Smooth muscle cell (in vitro differentiated cells): ENCODE measurements around the gene DDX56. TPM values are rescaled to one million over a fixed set of nuclear protein-coding genes. Genes with fewer than 3 reads are reported as not detected.

ENCODE experiments used
- DNase-seq: peaks from one replicate; lab custom pipeline; 2025; ENCODE audit not compliant: unreplicated experiment; lab: John Stamatoyannopoulos, UW
- H2AFZ ChIP-seq: fragments of 200-600 bp; sonication (generic); 2 replicates; pipeline ENCODE4 v1.6.0; 2016; ENCODE audit warnings: antibody characterized with exemption, low read depth, mild to moderate bottlenecking
- H3F3A ChIP-seq: fragments of 200-600 bp; sonication (generic); 2 replicates; pipeline ENCODE4 v1.6.0; 2017; ENCODE audit warnings: antibody characterized with exemption, low read depth
- H3K27ac ChIP-seq: fragments of 200-600 bp; sonication (generic); 2 replicates; pipeline ENCODE4 v1.5.1; 2016; ENCODE audit warnings: low read depth, mild to moderate bottlenecking
- H3K27me3 ChIP-seq: fragments of 200-600 bp; sonication (generic); 2 replicates; pipeline ENCODE4 v1.6.1; 2016; ENCODE audit warnings: low read depth, mild to moderate bottlenecking
- H3K36me3 ChIP-seq: fragments of 200-600 bp; sonication (generic); 2 replicates; pipeline ENCODE4 v1.5.1; 2016; ENCODE audit warnings: low read depth
- H3K4me1 ChIP-seq: fragments of 200-600 bp; sonication (generic); 2 replicates; pipeline ENCODE4 v1.5.1; 2016; ENCODE audit warnings: low read depth
- H3K4me2 ChIP-seq: fragments of 200-600 bp; sonication (generic); 2 replicates; pipeline ENCODE4 v1.6.0; 2016; ENCODE audit warnings: mild to moderate bottlenecking
- H3K4me3 ChIP-seq: fragments of 200-600 bp; sonication (generic); 2 replicates; pipeline ENCODE4 v1.5.1; 2016; ENCODE audit warnings: mild to moderate bottlenecking
- H3K79me2 ChIP-seq: fragments of 200-600 bp; sonication (generic); 2 replicates; pipeline ENCODE4 v1.6.0; 2016; ENCODE audit warnings: low read depth, mild to moderate bottlenecking
- H3K9ac ChIP-seq: fragments of 200-600 bp; sonication (generic); 2 replicates; pipeline ENCODE4 v1.6.0; 2016; ENCODE audit warnings: low read depth
- H3K9me3 ChIP-seq: fragments of 200-600 bp; sonication (generic); replicated peaks from 2 replicates; pipeline ENCODE4 v1.5.1; 2016; ENCODE audit warnings: low read depth
- H4K20me1 ChIP-seq: fragments of 200-600 bp; sonication (generic); 2 replicates; pipeline ENCODE4 v1.6.0; 2016; ENCODE audit warnings: low read depth
- WGBS: methylation state at CpG from one replicate; pipeline ENCODE4 v1.1.7; 2016; ENCODE audit warnings: low lambda C conversion rate; 5-methylcytosine and 5-hydroxymethylcytosine counted together
- polyA plus RNA-seq: library from polyadenylated mRNA; unstranded; fragments of >200 nt; fragmentation: Nextera tagmentation; extraction: Ambion mirVana; gene quantifications from 2 replicates; pipeline ENCODE4 v1.2.1, GENCODE V29; 2016
- total RNA-seq: library from RNA; depleted of rRNA; stranded (reverse); fragments of >200 nt; gene quantifications from 2 replicates; pipeline ENCODE4 v1.2.3, GENCODE V29; 2014
- TF ChIP-seq, protein P1 (sequence below): fragments of 200-600 bp; sonication (generic); IDR thresholded peaks from 2 replicates; pipeline ENCODE4 v1.5.1; 2017; ENCODE audit warnings: borderline replicate concordance, mild to moderate bottlenecking, antibody characterized with exemption; ENCODE audit not compliant: insufficient read depth, poor library complexity, severe bottlenecking

Gene DDX56
- total and polyA plus RNA-seq, 2 experiments from 2014 or later = 43.2 to 64.5 TPM

DNA sequence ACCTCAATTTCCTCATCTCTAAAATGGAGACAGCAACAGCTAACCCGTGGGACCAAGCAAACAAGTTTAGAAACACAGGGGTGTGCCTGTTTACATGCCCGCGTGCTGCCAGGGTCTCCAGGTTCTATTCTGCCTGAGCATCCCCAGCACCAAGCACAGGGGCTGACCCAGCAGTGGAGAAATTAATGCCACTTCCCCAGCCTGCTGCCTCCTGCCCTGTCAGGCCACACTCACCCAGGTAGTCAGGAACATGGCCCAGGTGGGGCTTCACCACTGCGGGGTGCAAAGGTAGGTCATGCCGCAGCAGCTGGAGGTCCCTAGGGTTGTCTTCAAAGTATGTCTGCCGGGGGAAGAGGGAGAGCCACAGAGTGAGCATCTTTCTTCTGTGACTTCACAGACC, 5.8 kb downstream of the DDX56 start:
- Histone ChIP-seq H3K9me3 (no peaks in the 10 kb centered on the region), H3K9ac (no peak overlapping the region), H3K4me1 (peaks cover 6% of the 10 kb centered on the region), H3F3A (no peaks in the 10 kb centered on the region), H3K4me2 (no peak overlapping the region), H4K20me1 (peaks cover 17% of the 10 kb centered on the region), H3K4me3 (no peak overlapping the region), H3K27me3 (no peaks in the 10 kb centered on the region), H3K36me3 (peaks cover 12% of the 10 kb centered on the region), H3K27ac (no peak overlapping the region), H2AFZ (no peak overlapping the region), H3K79me2 (peaks cover 19% of the 10 kb centered on the region)
- no peak for DNase-seq
- TF ChIP-seq, protein P1, sequence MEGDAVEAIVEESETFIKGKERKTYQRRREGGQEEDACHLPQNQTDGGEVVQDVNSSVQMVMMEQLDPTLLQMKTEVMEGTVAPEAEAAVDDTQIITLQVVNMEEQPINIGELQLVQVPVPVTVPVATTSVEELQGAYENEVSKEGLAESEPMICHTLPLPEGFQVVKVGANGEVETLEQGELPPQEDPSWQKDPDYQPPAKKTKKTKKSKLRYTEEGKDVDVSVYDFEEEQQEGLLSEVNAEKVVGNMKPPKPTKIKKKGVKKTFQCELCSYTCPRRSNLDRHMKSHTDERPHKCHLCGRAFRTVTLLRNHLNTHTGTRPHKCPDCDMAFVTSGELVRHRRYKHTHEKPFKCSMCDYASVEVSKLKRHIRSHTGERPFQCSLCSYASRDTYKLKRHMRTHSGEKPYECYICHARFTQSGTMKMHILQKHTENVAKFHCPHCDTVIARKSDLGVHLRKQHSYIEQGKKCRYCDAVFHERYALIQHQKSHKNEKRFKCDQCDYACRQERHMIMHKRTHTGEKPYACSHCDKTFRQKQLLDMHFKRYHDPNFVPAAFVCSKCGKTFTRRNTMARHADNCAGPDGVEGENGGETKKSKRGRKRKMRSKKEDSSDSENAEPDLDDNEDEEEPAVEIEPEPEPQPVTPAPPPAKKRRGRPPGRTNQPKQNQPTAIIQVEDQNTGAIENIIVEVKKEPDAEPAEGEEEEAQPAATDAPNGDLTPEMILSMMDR = no peak
- 98% methylated on average over 6 of the region's 6 CpGs for WGBS

DNA sequence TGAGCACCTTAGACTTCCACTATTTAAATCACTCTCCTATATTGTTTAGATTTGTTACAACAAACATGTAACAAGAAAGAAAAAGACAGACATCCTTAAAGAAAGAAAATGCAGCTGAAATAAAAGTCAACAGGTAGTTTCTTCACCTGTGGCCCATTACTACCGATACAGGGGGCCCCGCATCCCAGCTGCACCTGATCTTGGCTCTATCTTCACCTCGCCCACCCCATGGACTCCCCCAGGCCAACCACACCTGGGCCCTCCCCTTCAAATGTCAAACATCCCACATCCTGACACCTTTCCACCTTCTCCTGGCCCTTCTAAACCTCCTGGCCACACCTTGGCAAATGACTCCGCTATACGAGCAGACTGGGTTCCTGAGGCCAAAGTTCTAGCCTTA, 7.0 kb downstream of the DDX56 start:
- H3K9me3 ChIP-seq = no peaks in the 10 kb centered on the region
- peaks cover 7% of the 10 kb centered on the region for H3K79me2 ChIP-seq
- WGBS = 100% methylated on average over 2 of the region's 5 CpGs
- H3F3A ChIP-seq = no peaks in the 10 kb centered on the region
- no peaks in the 10 kb centered on the region for H3K4me1 ChIP-seq
- TF ChIP-seq, protein P1 = no peak
- H3K4me3 ChIP-seq = no peak overlapping the region
- H3K27ac ChIP-seq = no peak overlapping the region
- no peak for DNase-seq
- peaks cover 17% of the 10 kb centered on the region for H4K20me1 ChIP-seq
- H2AFZ ChIP-seq = no peak overlapping the region
- no peaks in the 10 kb centered on the region for H3K27me3 ChIP-seq
- H3K36me3 ChIP-seq = peaks cover 8% of the 10 kb centered on the region
- H3K4me2 ChIP-seq = no peak overlapping the region
- no peak overlapping the region for H3K9ac ChIP-seq

GRCh38 chr7:44565795-44566559, 7.7 kb downstream of the DDX56 start:
- Histone ChIP-seq H3F3A (no peaks in the 10 kb centered on the region), H3K79me2 (no peaks in the 10 kb centered on the region), H3K9ac (no peak overlapping the region), H3K27me3 (no peaks in the 10 kb centered on the region), H2AFZ (no peak overlapping the region), H3K4me2 (no peak overlapping the region), H3K36me3 (peaks cover 7% of the 10 kb centered on the region), H3K9me3 (no peaks in the 10 kb centered on the region), H3K4me1 (no peaks in the 10 kb centered on the region), H3K4me3 (no peak overlapping the region), H3K27ac (no peak overlapping the region), H4K20me1 (peaks cover 17% of the 10 kb centered on the region)
- WGBS = 88% methylated on average over 16 of the region's 16 CpGs
- no peak for DNase-seq
- TF ChIP-seq, protein P1 = no peak
